Urothelium cell line (cell line): Measurements from ENCODE around the gene CMIP.

Source experiments
- DNase-seq: peaks from one replicate; pipeline ENCODE4 v3.0.0; 2011; ENCODE audit warnings: low spot score, mixed read lengths
- FAIRE-seq: peaks from 2 replicates; lab custom pipeline; 2011; peaks lifted over from hg19 to GRCh38; lab: Jason Lieb, UNC

Gene CMIP

DNA sequence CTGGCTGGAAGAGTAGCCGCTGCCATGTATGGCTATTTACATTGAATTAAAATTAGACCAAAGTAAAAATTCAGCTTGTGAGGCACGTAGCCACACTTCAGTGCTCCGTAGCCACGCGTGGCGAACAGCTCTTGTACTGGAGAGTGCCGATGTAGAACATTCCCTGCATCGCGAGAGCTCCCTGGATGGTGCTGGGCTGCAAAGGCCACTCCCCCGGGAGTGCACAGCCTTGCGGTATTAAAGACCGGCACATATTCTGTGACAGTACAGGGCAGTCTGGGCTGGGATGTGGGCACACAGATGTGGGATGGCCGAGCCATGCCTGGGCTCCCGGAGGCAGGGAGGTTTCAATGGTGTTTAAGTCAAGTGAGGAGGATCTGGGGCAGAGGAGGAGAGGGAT is 102.2 kb downstream of the CMIP start:
- no peak for DNase-seq

DNA sequence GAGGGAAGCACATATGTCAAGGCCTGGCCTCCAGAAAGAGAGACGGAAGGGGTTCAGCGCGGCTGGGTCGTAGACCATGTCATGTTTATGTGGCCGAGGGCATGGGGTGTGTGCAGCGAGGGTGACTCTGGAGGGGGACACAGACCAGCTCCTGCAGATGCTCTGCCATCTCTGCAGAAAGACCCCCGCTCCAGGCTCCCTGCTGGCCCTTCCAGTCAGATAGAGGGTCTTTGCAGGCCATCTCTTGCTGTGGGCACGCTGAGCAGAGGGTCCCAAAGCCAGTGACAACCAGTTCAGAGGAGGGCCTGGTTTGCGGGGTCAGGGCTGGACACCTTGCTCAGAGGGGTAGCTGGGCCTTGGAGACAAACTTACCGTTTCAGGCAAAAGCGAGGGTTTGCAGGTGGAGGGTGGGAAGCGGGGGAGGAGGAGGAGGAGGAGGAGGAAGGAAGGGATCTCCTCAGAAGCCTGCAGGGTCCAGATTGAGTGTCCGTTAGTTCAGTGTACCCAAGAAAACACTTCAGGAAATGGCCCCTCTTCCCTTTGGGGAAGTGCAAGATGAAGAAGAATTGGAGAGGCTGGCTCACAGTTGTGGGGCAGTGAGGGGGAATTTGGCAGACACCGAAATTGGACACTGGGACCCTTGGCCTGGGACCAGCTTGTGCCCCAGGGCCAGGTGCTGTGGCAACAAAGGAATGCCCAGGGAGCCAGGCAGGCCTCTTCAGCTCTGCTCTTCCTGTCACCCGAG is 102.8 kb downstream of the CMIP start:
- no peak for DNase-seq
- FAIRE-seq, result no peak

More for the DNA sequence above, 102.2 kb downstream of the CMIP start:
- FAIRE-seq, result no peak

DNA sequence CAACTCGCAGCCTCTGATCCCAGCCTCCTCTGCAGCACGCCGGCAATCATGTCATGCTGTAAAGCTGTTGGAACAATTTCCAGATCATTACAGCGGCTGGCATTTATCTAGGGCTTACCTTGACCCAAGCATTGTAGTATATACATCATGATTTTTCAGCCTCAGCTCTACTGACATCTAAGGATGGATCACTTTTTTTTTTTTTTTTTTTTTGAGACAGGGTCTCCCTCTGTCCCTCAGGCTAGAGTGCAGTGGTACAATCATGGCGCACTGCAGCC is 103.3 kb downstream of the CMIP start:
- no peak for FAIRE-seq
- no peak for DNase-seq

DNA sequence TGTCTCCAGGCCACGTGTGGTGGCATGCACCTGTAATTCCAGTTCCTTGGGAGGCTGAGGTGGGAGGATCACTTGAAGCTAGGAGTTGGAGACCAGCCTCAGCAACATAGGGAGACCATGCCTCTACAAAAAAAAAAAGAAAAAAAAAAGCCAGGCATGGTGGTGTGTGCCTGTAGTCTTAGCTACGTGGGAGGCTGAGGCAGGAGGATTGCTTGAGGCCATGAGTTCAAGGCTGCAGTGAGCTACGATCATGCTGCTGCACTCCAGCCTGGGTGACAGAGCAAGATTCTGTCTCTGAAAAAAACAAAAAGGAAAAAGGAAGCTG is 103.9 kb downstream of the CMIP start:
- DNase-seq (no peak), FAIRE-seq (no peak)

DNA sequence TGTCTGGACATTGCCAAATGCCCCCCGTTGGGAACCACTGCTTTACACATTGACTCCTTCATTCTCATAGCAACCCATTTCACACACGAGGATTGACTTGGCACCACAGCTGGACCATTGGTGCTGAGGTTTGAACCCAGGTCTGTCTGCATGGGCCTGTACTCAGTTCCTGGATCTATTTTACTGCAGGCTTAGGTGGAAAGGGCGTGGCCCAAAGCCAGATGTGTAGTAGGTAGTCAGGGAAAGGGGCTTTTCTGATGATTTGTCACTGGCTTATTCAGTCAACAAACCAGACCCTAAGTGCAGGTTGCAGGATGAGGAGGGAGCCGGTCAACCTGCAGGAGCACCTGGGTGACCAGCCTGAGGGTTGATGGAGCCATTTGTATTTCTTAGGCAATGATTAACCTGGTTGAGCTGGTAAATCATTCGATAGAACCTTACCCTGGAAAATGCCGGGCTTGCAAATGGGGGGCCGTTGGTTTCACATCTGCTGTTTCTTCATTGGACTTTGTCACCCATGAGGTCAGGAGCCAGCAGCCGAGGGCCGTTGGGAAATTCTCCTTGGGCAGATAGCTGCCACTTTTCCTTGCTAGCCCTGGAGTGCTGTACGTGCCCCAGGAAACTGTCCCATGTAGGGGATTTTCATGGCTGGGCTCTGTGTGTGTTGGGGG is 104.4 kb downstream of the CMIP start:
- no peak for FAIRE-seq
- DNase-seq, result no peak

DNA sequence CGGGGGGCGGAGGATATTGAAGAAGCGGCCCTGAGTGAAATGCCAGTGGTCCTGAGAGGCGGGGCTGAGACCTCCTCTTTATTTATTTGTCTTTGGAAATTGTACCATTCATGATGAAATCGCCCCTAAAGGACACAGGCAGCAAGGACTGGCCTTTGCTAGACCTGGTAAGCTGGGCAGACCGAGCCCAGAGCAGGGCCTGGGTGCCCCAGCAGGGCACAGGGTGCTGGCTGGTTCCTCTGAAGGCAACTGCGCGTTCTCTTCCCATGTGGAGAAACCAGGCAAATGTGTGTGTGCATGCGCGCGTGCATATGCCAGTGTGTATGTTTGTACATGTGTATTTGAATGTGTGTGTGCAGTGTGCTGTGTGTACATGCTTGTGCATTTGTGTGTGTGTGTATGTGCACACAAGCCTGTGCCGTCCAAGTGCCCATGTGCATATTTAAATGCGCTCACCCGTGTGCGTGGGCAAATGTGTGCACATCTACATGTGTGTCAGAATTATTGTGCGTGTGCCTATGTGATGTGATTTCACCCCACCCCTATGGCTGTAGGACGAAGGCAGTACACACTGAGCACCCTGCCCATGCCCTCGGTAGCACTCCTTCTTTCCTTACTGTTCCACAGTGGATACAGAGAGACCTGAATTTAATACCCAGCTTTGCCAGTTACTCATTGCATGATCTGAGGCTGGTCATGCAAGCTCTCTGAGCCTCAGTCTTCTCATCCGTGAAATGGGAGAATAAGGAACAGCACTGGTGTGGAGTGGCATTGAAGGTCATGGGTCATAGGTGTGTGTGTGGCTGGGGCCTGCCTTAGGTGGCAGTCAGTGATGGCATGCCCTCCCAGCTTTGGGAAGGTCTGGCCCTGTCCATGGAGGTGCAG is 105.2 kb downstream of the CMIP start:
- FAIRE-seq, result no peak
- no peak for DNase-seq

DNA sequence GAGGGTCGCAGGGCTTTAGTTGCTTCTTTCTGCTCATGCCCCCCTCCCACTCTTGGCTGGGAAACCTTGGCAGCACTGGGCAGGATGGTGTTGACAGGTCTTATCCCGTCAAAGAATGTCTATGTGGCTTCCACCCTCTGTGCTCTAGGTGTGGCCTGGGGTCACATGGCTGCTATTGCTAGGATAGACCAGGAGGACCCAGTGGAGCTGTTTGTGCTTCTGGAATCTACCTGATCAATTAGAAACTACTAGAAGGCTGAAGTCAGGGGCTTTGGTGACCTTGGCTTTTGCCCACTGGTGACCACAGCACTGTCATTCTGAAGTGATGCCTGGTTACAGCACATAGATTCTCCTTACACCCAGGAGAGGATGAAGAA is 105.8 kb downstream of the CMIP start:
- DNase-seq (no peak), FAIRE-seq (no peak)

DNA sequence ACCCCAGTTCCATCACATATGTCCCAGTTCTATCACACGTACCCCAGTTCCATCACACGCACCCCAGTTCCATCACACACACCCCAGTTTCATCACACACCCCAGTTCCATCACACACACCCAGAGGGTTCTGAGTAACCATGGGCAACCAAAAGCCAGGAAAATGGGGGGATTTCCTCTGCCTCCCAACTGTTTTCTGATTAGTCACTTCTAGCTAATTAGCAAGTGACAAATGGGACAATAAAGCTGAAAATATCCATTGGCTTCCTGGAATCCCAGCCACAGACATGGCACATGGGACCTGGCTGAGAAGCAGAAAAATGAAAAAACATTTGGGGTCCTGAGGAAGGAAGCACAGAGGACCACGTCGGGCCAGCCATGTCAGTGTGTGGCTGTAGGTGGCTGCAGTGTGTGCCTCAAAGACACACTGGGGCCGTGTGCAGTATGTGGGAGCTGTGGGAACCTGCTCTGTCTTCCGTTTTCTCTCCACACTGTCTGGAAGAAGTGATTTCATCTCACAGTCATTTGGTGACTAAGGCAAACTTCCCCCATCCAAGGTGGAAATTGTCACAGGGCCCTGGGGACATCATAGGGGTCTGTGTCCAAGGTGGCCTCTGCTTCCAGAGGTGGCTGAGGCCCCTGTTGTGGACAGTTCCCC is 106.7 kb downstream of the CMIP start:
- FAIRE-seq (no peak), DNase-seq (no peak)

DNA sequence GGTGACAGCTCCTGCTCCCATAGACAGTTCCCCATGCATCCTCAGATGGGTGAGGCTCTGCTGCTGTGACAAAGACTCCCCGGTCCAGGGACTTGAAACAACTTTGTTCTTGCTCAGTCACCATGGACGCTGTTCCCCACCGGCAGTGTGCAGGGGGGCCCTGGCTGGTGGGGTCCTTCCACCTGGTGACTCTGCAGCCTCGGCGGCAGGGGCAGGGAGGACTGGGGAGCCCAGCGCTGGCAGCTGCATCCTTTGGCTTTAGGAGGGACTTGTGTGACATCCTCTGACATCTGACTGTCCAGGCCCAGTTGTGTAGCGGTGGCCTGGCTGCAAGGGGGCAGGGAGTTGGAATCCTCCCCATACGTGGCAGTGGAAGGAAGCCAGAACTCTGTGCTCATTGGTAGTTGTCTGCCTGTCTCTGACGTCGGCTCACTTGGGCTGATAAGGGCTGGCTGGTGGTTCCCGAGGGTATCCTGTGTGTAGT is 107.3 kb downstream of the CMIP start:
- no peak for FAIRE-seq
- no peak for DNase-seq

DNA sequence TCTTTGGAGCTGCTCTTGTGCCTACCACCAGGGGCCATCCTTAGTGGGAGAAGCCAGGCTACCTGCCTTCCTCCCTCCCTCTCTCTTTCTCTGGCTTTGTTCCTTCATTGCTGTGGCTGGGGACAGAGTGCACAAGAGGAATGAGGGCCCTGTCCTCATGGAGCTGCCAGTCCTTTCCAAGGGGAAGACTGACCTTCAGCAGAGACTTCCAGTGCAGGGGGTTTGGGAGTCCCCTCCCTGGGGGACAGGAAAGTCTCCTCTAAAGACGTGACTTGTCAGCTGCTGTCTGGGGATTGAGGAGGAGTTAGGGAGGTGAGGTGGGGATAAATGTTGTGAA is 108.1 kb downstream of the CMIP start:
- DNase-seq (no peak), FAIRE-seq (no peak)

DNA sequence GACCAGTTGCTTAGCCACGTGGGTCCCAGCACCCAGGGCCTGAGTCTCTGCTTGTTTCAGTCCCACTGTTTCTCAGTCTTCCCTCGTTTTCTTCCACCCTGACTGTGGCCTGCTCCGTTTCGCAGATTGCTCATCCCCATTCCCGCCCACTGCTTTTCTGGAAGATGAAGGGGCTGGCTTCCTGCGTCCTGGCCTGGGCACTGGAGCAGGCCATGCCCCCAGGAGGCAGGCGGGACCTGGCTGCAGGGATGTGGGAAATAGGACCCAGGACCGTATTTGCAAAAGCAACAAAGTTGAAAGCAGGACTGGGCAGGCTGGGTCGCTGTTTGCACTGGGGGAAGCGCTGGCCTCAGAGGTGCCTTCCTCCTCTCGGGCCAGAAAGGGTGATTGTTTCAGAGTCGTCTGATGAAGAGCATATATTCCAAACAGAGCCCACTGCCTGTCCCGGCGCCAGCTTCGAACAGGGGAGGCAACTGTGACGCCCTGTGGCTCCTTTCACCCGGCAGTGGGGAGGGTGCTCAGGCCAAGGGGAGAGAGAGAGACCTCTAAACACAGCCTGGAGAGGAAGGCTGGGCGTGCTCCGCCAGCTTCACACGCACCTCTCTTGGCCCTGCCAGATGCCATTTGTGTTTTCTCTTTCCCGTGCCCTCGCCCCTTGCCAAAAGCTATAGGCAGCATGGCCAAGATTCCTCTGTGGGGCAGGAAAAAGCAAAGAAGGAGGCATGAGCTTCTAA is 108.6 kb downstream of the CMIP start:
- FAIRE-seq, result no peak
- no peak for DNase-seq

DNA sequence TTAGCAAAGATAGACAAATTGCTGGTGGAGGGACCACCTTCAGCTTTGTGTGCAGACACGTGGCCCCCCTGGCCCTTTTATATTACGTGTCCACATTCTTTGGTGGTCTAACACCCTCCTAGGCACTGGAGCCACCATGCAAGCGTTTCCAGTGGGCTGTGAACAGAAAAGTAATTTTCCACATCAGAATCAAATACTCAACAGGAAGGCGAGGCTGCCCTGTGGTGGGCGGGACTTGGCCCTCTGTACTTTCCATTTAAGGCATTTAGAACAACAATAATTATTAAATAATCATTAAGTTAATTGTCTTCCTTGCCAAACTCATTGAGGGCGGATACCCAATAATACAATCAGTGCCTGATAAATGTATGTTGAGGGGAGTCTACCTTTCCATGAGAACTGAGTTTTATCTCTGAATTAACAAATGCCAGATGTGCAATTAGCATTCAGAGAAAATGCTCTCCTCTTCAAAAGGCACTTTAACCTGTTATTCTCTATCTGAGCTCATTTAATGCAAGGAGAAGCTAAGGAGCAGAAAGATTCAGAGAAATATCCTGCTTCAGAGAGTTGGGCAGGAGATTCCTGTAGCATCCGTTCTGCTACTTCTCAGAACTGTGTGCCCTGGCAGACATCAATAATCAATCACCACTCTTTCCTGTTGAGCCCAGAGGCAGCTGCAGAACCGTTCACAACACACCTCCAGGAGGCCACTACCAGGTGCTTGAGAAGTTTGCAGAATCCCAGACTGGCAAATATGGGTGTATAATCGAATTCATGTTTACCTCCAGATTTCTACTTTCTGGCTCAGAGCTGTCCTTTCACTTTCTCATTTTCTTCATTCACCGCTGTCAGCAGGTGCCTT is 109.4 kb downstream of the CMIP start:
- DNase-seq, result no peak
- no peak for FAIRE-seq

DNA sequence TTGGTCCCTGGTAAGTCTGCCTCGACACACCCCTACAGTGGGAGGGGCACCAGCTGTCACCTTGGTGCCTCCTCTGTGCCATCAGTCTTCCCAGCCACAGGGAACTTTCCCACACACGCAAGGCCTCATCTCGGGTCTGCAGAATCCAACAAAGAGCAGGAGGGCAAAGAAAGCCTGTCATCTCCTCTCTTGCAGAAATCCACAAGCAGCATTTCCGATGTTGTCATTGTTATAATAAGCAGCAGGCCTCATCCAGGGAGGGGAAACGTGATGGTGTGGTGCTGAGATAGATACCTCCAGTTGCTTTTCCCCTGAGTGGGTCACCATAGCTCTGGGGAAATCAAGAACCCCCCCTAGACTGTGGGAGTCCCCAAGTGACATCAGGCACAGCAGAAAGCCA is 110.4 kb downstream of the CMIP start:
- FAIRE-seq (no peak), DNase-seq (no peak)

DNA sequence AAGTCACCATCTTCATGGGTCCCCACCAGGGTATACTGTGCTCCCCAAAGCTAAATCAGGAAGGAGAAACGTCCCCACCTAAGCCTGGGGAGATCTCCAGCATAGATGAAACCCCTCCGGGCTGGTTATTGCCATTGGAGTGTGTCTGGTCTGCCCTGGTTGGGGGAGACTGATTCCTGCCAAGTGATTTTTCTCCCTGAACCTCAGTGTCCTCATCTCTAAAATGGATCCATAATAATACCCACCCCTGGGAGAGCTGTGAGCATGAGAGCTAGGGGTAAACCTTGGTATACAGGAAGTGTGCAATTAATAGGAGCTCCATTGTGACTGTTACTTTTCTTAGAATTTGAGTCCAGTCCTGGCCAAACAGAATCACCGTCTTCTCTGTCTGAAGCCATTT is 111.1 kb downstream of the CMIP start:
- DNase-seq (no peak), FAIRE-seq (no peak)

DNA sequence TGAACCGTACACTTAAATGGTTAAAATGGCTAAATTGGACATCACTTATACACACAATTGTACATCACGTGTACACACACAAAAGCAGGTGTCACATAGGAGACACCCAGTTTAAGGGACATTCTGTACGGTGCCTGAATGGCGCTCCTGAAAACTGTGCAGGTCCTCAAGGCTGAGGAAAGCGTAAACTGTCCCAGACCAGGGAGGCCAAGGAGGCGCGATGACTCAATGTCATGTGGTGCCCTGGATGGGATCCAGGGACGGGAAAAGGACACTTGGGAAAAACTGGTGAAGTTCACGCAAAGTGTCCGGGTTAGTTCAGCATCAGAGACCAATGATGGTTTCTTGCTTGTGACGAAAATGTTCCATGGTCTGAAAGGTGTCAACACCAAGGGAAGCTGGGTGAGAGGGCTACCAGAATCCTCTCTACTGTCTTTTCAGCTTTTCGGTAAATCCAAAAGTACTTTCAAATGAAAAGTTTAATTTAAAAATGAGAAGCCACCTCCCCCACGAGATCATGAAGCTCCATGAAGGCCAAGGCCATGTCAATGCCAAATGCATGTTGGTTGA is 112.2 kb downstream of the CMIP start:
- no peak for FAIRE-seq

DNA sequence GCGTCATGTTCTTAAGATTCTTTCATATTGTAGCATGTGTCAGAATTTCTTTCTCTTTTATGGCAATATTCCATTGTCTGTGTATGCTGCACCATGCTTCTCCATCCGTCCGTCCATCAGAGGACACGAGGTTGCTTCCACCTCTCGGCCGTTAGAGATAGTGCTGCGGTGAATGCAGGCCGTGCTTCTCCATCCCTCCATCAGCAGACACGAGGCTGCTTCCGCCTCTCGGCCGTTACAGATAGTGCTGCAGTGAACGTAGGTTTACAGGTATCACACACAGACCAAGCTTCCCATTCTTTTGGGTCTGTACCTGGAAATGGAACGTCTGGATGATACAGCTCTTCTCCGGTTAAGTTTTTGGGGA is 113.5 kb downstream of the CMIP start:
- FAIRE-seq, result no peak
- no peak for DNase-seq

More for the DNA sequence above, 112.2 kb downstream of the CMIP start:
- no peak for DNase-seq

DNA sequence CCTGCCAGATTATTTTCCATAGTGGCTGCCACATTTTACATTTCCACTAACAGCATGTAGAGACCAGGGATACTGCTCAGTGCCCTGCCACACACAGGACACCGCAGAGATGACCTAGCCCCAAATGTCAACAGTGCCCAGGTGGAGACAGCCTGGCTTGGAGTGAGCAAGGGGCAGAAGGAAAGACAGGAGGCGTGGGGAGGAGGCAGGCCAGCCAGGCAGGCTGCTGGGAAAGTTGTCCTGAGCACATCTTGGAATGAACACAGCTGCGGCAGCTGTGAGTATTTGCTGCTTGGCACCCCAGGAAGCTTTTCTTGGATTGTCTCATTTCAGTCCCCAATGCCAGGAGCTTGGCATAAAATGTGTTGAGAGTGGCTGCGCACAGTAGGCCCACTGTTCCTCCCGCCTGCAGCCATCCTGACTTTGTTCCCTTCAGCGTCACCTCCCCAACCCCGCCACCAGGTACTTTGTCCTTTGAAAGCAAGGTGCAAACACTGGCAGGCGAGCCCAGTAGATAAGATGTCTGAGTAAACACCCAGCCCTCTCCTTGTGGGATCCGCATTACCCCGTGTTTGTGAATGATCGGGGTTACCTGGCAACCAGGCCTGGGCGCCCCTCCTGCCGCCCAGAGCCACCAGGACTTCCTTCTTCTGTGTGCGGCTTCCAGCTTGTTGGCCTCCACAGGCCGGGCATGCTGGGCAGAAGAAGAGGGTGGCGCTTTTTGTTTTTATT is 114.0 kb downstream of the CMIP start:
- DNase-seq (no peak), FAIRE-seq (no peak)

DNA sequence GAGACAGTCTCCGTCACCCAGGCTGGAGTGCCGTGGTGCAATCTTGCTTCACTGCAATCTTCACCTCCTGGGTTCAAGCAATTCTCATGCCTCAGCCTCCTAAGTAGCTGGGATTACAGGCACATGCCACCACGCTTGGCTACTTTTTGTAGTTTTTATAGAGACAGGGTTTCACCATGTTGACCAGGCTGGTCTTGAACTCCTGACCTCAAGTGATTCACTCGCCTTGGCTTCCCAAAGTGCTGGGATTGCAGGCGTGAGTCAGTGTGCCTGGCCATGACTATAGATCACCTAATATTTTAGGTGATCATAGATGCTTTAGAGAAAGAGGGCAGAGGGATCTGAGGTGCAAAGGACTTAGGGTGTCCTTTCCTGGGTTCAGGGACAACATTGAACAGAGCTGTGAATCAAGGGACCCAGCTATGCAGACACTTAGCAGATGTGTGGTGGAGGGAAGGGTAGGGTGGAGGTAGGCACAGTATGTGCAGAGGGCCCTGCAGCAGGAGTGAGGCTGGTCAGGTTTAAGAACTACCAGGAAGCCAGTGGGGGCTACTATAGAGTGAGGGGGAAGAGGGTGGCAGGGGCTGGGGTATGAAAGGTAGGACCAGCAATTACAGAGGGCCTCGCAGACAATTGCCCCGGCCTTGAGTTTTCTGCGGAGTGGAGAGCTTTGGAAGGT is 116.5 kb downstream of the CMIP start:
- DNase-seq, result no peak

More for the DNA sequence above, 116.5 kb downstream of the CMIP start:
- FAIRE-seq, result no peak
